GM23338 (cell line): ENCODE measurements around the gene RHOT1.

Experiments
- CTCF ChIP-seq, 2 experiments: fragments of 200-600 bp in 1 of 2; sonication (generic) in 1 of 2; conservative IDR thresholded peaks; 2 replicates each; pipeline versions ENCODE4 v1.5.1 to v1.6.1; 2016 to 2017; ENCODE audit warnings: antibody characterized with exemption in 2 of 2, low read depth in 2 of 2, mild to moderate bottlenecking in 2 of 2, moderate library complexity in 1 of 2
- POLR2AphosphoS5 ChIP-seq: IDR thresholded peaks from 2 replicates; pipeline ENCODE4 v1.6.1; 2016; ENCODE audit warnings: antibody characterized with exemption, low read depth

- TF ChIP-seq CTCF (conservative IDR thresholded peaks at IDR 0.05; ENCODE audit: low read depth in 2 of 2), result no peak
- no peak for TF ChIP-seq POLR2AphosphoS5
Measured at GRCh38 chr17:32256012-32256700, 113.9 kb downstream of the RHOT1 start.
